Spleen (tissue), 11 donors: ENCODE measurements around the gene CBARP. TPM values are rescaled to one million over a fixed set of nuclear protein-coding genes. Genes with fewer than 3 reads are reported as not detected.

Source experiments
- DNase-seq: peaks from one replicate; pipeline ENCODE4 v3.0.0-alpha.2; 2020
- H3K27ac ChIP-seq, 8 donors: fragments of 200-600 bp; sonication (generic) in 7 of 8; 1 replicate in 4 of 8; 2 replicates in 4 of 8; pipeline versions ENCODE4 v1.5.0 to v1.8.0; 2016 to 2021; ENCODE audit warnings: inconsistent platforms in 4 of 8, mild to moderate bottlenecking in 4 of 8, moderate library complexity in 1 of 8
- H3K27me3 ChIP-seq, 7 donors: fragments of 200-600 bp; sonication (generic) in 6 of 7; replicated peaks in 1 of 7; 1 replicate in 4 of 7; 2 replicates in 3 of 7; pipeline versions ENCODE4 v1.5.0 to v1.8.0; 2016 to 2021; ENCODE audit warnings: inconsistent platforms in 3 of 7, mild to moderate bottlenecking in 1 of 7
- H3K36me3 ChIP-seq, 6 donors: fragments of 200-600 bp; sonication (generic) in 5 of 6; 1 replicate in 4 of 6; 2 replicates in 2 of 6; pipeline versions ENCODE4 v1.5.0 to v1.8.0; 2016 to 2021; ENCODE audit warnings: inconsistent platforms in 2 of 6
- H3K4me1 ChIP-seq, 6 donors: fragments of 200-600 bp; sonication (generic) in 5 of 6; 1 replicate in 3 of 6; 2 replicates in 3 of 6; pipeline versions ENCODE4 v1.5.0 to v1.8.0; 2016 to 2021; ENCODE audit warnings: inconsistent platforms in 3 of 6
- H3K4me3 ChIP-seq, 8 donors: fragments of 200-600 bp; sonication (generic) in 7 of 8; 1 replicate in 4 of 8; 2 replicates in 4 of 8; pipeline versions ENCODE4 v1.5.0 to v1.8.0; 2016 to 2021; ENCODE audit warnings: inconsistent platforms in 4 of 8, mild to moderate bottlenecking in 4 of 8, moderate library complexity in 2 of 8
- H3K9me3 ChIP-seq, 8 donors: fragments of 200-600 bp; sonication (generic) in 7 of 8; 1 replicate in 4 of 8; 2 replicates in 4 of 8; pipeline versions ENCODE4 v1.5.0 to v1.8.0; 2016 to 2021; ENCODE audit warnings: inconsistent platforms in 4 of 8
- CTCF ChIP-seq, 11 experiments: fragments of 200-600 bp in 7 of 11; fragments of 450-650 bp in 4 of 11; sonication (generic) in 4 of 11; IDR thresholded peaks in 8 of 11; conservative IDR thresholded peaks in 3 of 11; 1 replicate in 7 of 11; 2 replicates in 4 of 11; pipeline versions ENCODE4 v1.4.0 to v1.8.0; 2016 to 2021; ENCODE audit warnings: antibody characterized with exemption in 11 of 11, inconsistent platforms in 4 of 11, mild to moderate bottlenecking in 1 of 11
- POLR2A ChIP-seq, 3 donors: fragments of 450-650 bp; IDR thresholded peaks; one replicate each; pipeline ENCODE4 v1.5.1; 2017; ENCODE audit warnings: antibody characterized with exemption in 3 of 3, mild to moderate bottlenecking in 1 of 3
- POLR2AphosphoS5 ChIP-seq, 3 donors: sonication (generic); formaldehyde crosslinking; IDR thresholded peaks; one replicate each; pipeline ENCODE4 v1.5.1; 2017; ENCODE audit warnings: antibody characterized with exemption in 3 of 3
- WGBS, 5 donors: extraction: QIAGEN DNeasy Blood & Tissue Kit in 3 of 5; methylation state at CpG; one replicate each; pipeline versions ENCODE4 v1.1.5 to v1.1.7; 2013 to 2018; 5-methylcytosine and 5-hydroxymethylcytosine counted together
- intact Hi-C: fragments of 100-400 bp; cut with DNase I; formaldehyde crosslinking; loops from one replicate; pipeline ENCODE4 v1.15.0; 2023; ENCODE audit warnings: low total_unique reads
- polyA plus RNA-seq, 3 donors: library from polyadenylated mRNA; stranded (reverse); fragments of 200-250 nt; gene quantifications; one replicate each; pipeline ENCODE4 v1.2.1, GENCODE V29; 2013
- total RNA-seq, 7 donors: library from RNA; depleted of rRNA in 3 of 7; stranded (reverse); fragments of >200 nt in 3 of 7; fragmentation: NEBNext Ultra II Directional in 4 of 7; extraction: Animal tissue kit (Norgen Biotek cat#: 25700) in 4 of 7; gene quantifications; one replicate each; pipeline versions ENCODE4 v1.1.0 to v1.2.1, GENCODE V29; 2016 to 2021
- donor health status: healthy with polysubstance abuse.
- donor health status: DM: no; HTN: no; CAD: no; lungs with moderate emphysema.
- donor health status: DM: no; HTN: no; CAD: no.
- donor health status: Bipolar disorder and iron deficiency.
- donor health status: healthy.
- donor health status: DM: no; HTN: no; CAD: no.
- donor health status: DM: yes; HTN: yes; CAD: no.

The CBARP gene
- total and polyA plus RNA-seq, 10 donors = 0.05 to 1.2 (median 0.41) TPM; not detected in 2

- Histone ChIP-seq H3K9me3 (no peaks in the 10 kb centered on the region), H3K36me3 (peaks cover 0 to 100% (median 80%) of the 10 kb centered on the region in 6 donors), H3K27me3 (no peaks in the 10 kb centered on the region), H3K27ac (peak overlapping the region in 1 of 8 donors; percentile 33), H3K4me3 (no peak overlapping the region), H3K4me1 (peaks cover 8 to 52% (median 30%) of the 10 kb centered on the region in 6 donors)
- intact Hi-C loops = no loop called here
- TF ChIP-seq CTCF (IDR thresholded peaks at IDR 0.05 in 8 of 11, conservative IDR thresholded peaks at IDR 0.05 in 3 of 11) (peak in 6 of 11 experiments; percentile 30 to 60 (median 40)), POLR2AphosphoS5 (IDR thresholded peaks at IDR 0.05) (peak in 1 of 3 donors; percentile 42), POLR2A (IDR thresholded peaks at IDR 0.05) (no peak)
- DNase-seq = no peak
- WGBS, 5 donors = 82 to 86% (median 83%) methylated on average over 42 to 48 of the region's 48 CpGs
Observed at GRCh38 chr19:1223018-1223855, 14.6 kb downstream of the CBARP start.

GRCh38 chr19:1222394-1222793 is 15.4 kb downstream of the CBARP start:
- Histone ChIP-seq H3K27me3 (no peaks in the 10 kb centered on the region), H3K36me3 (peaks cover 0 to 97% (median 72%) of the 10 kb centered on the region in 6 donors), H3K4me3 (no peak overlapping the region), H3K4me1 (peaks cover 8 to 60% (median 39%) of the 10 kb centered on the region in 6 donors), H3K9me3 (no peaks in the 10 kb centered on the region), H3K27ac (peak overlapping the region in 2 of 8 donors; percentile 41 to 55)
- intact Hi-C loops = no loop called here
- TF ChIP-seq CTCF (IDR thresholded peaks at IDR 0.05 in 8 of 11, conservative IDR thresholded peaks at IDR 0.05 in 3 of 11) (no peak), POLR2A (IDR thresholded peaks at IDR 0.05) (no peak), POLR2AphosphoS5 (IDR thresholded peaks at IDR 0.05) (no peak)
- 88 to 93% (median 90%) methylated on average over 12 to 14 of the region's 14 CpGs for WGBS, 5 donors
- no peak for DNase-seq

GRCh38 chr19:1221904-1222255 is 15.9 kb downstream of the CBARP start:
- DNase-seq = no peak
- intact Hi-C loops = no loop called here
- H3K4me3 ChIP-seq = no peak overlapping the region
- WGBS, 5 donors = 85 to 94% (median 92%) methylated on average over 16 to 22 of the region's 22 CpGs
- H3K36me3 ChIP-seq = peaks cover 0 to 97% (median 67%) of the 10 kb centered on the region in 6 donors
- H3K9me3 ChIP-seq = no peaks in the 10 kb centered on the region
- no peak for TF ChIP-seq POLR2A (IDR thresholded peaks at IDR 0.05)
- no peak for TF ChIP-seq CTCF (IDR thresholded peaks at IDR 0.05 in 8 of 11, conservative IDR thresholded peaks at IDR 0.05 in 3 of 11)
- peak in 1 of 3 donors; percentile 0 for TF ChIP-seq POLR2AphosphoS5 (IDR thresholded peaks at IDR 0.05)
- peak overlapping the region in 4 of 8 donors; percentile 27 to 55 (median 38) for H3K27ac ChIP-seq
- H3K4me1 ChIP-seq = peaks cover 8 to 65% (median 41%) of the 10 kb centered on the region in 6 donors
- no peaks in the 10 kb centered on the region for H3K27me3 ChIP-seq
